Lower leg skin (tissue), 3 donors: ENCODE data around the gene RNF180.
"Not testable (repeated sequence)": the region's sequence is repeated elsewhere in the genome, so short reads cannot be mapped to it uniquely, and the experiment has no call there.

Experiments
- CTCF ChIP-seq, 3 donors: fragments of 450-650 bp; IDR thresholded peaks; one replicate each; pipeline ENCODE4 v1.5.1; 2016; ENCODE audit warnings: antibody characterized with exemption in 3 of 3, mild to moderate bottlenecking in 3 of 3, moderate library complexity in 2 of 3
- POLR2A ChIP-seq, 2 donors: fragments of 450-650 bp; IDR thresholded peaks; one replicate each; pipeline ENCODE4 v1.6.1; 2016 to 2017; ENCODE audit warnings: antibody characterized with exemption in 2 of 2, mild to moderate bottlenecking in 1 of 2, moderate library complexity in 1 of 2

DNA sequence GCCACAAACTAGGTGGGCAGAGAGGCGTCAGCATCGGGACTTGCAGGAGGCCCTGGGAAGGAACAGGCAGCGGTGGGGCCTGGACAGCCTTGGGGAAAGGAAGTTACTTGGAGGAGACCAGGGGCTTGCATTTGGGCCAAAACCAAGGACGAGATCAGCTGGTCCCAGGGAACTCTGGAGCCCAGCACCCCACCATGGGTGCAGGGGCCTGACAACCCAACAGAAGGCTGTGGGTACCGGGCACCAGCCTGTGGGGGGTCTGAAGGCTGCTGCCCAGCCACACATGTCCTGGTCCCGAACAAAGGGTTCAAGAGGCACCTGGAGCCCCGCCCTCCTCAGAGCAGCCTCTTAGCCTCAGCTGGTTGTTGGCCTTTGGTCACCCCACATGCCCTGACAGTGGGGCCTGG, 61.5 kb downstream of the RNF180 start:
- TF ChIP-seq CTCF, POLR2A (IDR thresholded peaks at IDR 0.05): not testable (repeated sequence)
